Panc1 (cell line): ENCODE measurements around the gene SKA2. TPM values are rescaled to one million over a fixed set of nuclear protein-coding genes. Genes with fewer than 3 reads are reported as not detected.

Experiments
- ATAC-seq: fragments of 200-7000 bp; cut with Tn5 transposase; 2 replicates; pipeline ENCODE4 v1.9.1; 2020; ENCODE audit warnings: mild to moderate bottlenecking, moderate library complexity
- Bru-seq: library from RNA; stranded (reverse); fragments of 400-500 nt; gene quantifications from one replicate; lab custom pipeline; 2021; lab: Mats Ljungman, UMichigan
- BruChase-seq, 2 experiments: library from RNA; stranded (reverse); fragments of 400-500 nt; gene quantifications; one replicate each; lab custom pipeline; 2021; lab: Mats Ljungman, UMichigan
- BruUV-seq: library from RNA; stranded (reverse); fragments of 400-500 nt; replicated peaks from 2 replicates; lab custom pipeline; 2021; lab: Mats Ljungman, UMichigan
- CTCF ChIA-PET: fragments of 300-600 bp; sonication (Branson Sonifier 250); formaldehyde crosslinking; loops from one replicate; lab custom pipeline; 2022; ENCODE audit warnings: antibody characterized with exemption; lab: Charles Lee
- POLR2A ChIA-PET: fragments of 300-600 bp; sonication (Branson Sonifier 250); formaldehyde crosslinking; loops from one replicate; lab custom pipeline; 2022; ENCODE audit warnings: antibody characterized with exemption; lab: Charles Lee
- DNase-seq: peaks from one replicate; pipeline ENCODE4 v3.0.0-alpha.2; 2010; ENCODE audit warnings: low read depth, low spot score
- H3K27ac ChIP-seq: 2 replicates; pipeline ENCODE4 v1.5.1; 2011; ENCODE audit warnings: mild to moderate bottlenecking, low read length, inconsistent platforms
- H3K27me3 ChIP-seq: fragments of 200-500 bp; sonication (Bioruptor generic); 2 replicates; pipeline ENCODE4 v1.6.0; 2014; ENCODE audit warnings: low read length, inconsistent platforms; ENCODE audit not compliant: control insufficient read depth, insufficient read depth
- H3K36me3 ChIP-seq: fragments of 200-500 bp; sonication (Bioruptor generic); 2 replicates; pipeline ENCODE4 v1.5.1; 2014; ENCODE audit warnings: inconsistent platforms, mild to moderate bottlenecking, low read length, moderate library complexity; ENCODE audit not compliant: control insufficient read depth, insufficient read depth
- H3K4me1 ChIP-seq: 2 replicates; pipeline ENCODE4 v1.5.1; 2011; ENCODE audit warnings: inconsistent platforms, mild to moderate bottlenecking, low read length, moderate library complexity; ENCODE audit not compliant: control insufficient read depth, insufficient read depth
- H3K4me3 ChIP-seq, 2 experiments: 2 replicates each; pipeline ENCODE4 v1.5.1; 2011 to 2012; ENCODE audit warnings: low read depth in 2 of 2, low read length in 2 of 2, mild to moderate bottlenecking in 2 of 2, inconsistent platforms in 1 of 2, moderate library complexity in 1 of 2
- H3K9me3 ChIP-seq: fragments of 200-500 bp; sonication (Bioruptor generic); 2 replicates; pipeline ENCODE4 v1.5.1; 2014; ENCODE audit warnings: low read depth, mild to moderate bottlenecking, inconsistent platforms, low read length, moderate library complexity; ENCODE audit not compliant: control insufficient read depth, insufficient read depth
- POLR2AphosphoS5 ChIP-seq: IDR thresholded peaks from 2 replicates; pipeline ENCODE4 v1.6.1; 2012; ENCODE audit warnings: mild to moderate bottlenecking, low read depth, low read length, moderate library complexity
- REST ChIP-seq, 2 experiments: IDR thresholded peaks; 2 replicates each; pipeline ENCODE4 v1.6.1; 2011 to 2012; ENCODE audit warnings: low read depth in 2 of 2, control low read depth in 1 of 2, low read length in 1 of 2, mild to moderate bottlenecking in 1 of 2, moderate library complexity in 1 of 2; ENCODE audit not compliant: insufficient read depth in 1 of 2
- SIN3A ChIP-seq: IDR thresholded peaks from 2 replicates; pipeline ENCODE4 v1.6.1; 2012; ENCODE audit warnings: low read depth, mild to moderate bottlenecking, low read length, moderate library complexity, borderline replicate concordance; ENCODE audit not compliant: insufficient read depth
- TCF7L2 ChIP-seq: IDR thresholded peaks from 2 replicates; pipeline ENCODE4 v1.6.1; 2011; ENCODE audit warnings: mild to moderate bottlenecking, low read depth, low read length, inconsistent platforms
- in situ Hi-C: cut with HindIII; loops from 2 replicates; pipeline ENCODE4 v1.10.0; 2016; ENCODE audit warnings: low sequenced_read_pairs, low pct_unique_long_range_greater_than_20kb
- intact Hi-C: fragments of 100-400 bp; cut with micrococcal nuclease; formaldehyde crosslinking; loops from one replicate; pipeline ENCODE4 v1.10.0; 2022; ENCODE audit not compliant: unreplicated experiment
- long read RNA-seq: library from polyadenylated mRNA; unstranded; transcript quantifications from one replicate; pipeline ENCODE4 v2.0.0, GENCODE V29; 2021; ENCODE audit not compliant: unreplicated experiment
- polyA plus RNA-seq: library from polyadenylated mRNA; unstranded; fragments of >200 nt; gene quantifications from one replicate; pipeline ENCODE4 v1.2.1, GENCODE V29; 2012; ENCODE audit warnings: missing spikeins; ENCODE audit not compliant: insufficient read length
- total RNA-seq: library from RNA; stranded (reverse); gene quantifications from one replicate; pipeline ENCODE4 v1.2.1, GENCODE V29; 2021; ENCODE audit not compliant: unreplicated experiment
- TF ChIP-seq, protein P1 (sequence below): fragments of 450-650 bp; IDR thresholded peaks from 2 replicates; pipeline ENCODE4 v1.5.1; 2017; ENCODE audit warnings: mild to moderate bottlenecking

The SKA2 gene, protein sequence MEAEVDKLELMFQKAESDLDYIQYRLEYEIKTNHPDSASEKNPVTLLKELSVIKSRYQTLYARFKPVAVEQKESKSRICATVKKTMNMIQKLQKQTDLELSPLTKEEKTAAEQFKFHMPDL
- total RNA-seq (30.3 TPM), Bru-seq, nascent RNA (percentile 79 among the genes with signal in this experiment), BruChase-seq, experiment 1, labeled RNA remaining after a 2-hour chase (percentile 66 among the genes with signal in this experiment), BruChase-seq, experiment 2, labeled RNA remaining after a 6-hour chase (percentile 78 among the genes with signal in this experiment)
- polyA plus RNA-seq, result 9.2 TPM
- long read RNA-seq, transcript SKA2-201 (4 exons, 2,798 nt), result major isoform, 13 of 24 reads
- long read RNA-seq, transcript SKA2-206 (3 exons, 595 nt), result minor isoform, 7 of 24 reads
- long read RNA-seq, partial matches to known transcripts, result 0 of 24 reads
- long read RNA-seq, other reads (novel, unspliced or antisense), result 3 of 24 reads

DNA sequence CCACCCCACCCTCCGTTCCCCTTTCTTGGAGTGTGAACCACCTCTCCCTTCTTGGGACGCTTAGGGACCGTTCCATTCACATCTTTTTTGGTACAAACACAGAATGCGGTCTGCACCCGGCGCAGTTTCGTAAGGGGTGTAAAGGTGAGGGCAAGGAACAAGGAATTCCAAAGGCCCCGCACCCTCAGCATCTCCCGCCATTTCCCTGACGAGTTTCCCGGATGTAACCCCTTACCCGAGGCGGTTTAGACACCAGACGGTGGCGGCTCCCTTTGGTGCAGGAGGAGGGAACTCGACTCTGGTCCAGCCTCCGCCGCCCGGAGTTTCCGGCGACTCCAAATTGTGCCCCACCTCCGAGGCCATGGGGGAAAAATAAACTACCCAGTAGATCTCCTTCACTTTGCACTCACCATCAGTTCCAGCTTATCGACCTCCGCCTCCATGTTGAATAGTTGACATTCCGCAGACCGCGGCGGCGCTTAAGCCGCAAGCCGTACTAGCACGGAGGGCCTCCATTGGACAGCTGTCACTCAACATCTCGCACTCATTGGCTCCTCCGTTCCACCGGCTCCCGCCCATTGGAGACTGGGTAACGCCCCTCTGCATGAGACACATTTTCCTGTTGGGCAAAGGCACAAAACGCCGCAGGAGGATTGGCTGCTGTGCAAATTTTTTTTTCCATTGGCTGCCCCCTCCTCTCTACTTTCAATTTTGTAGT, at the start of gene SKA2:
Gene SKA2 (minus strand): TSS at position 466 of the 718 bp plus-strand sequence. CDS start 23 bp downstream, at position 443.
- intact Hi-C loops (loop anchor here (5.0 kb wide), 1 partner anchor 808 kb away; no protein-coding TSS in a partner anchor), in situ Hi-C loops (no loop called here)
- Histone ChIP-seq H3K27me3 (no peaks in the 10 kb centered on the region), H3K4me1 (peaks cover 32% of the 10 kb centered on the region), H3K4me3 (peak within 1 kb of the TSS; percentile 80 to 86), H3K9me3 (no peaks in the 10 kb centered on the region), H3K36me3 (peaks cover 7% of the 10 kb centered on the region), H3K27ac (peak within 1 kb of the TSS; percentile 95)
- DNase-seq, result peak; percentile 98
- TF ChIP-seq TCF7L2, result peak; percentile 98
- TF ChIP-seq, protein P1, sequence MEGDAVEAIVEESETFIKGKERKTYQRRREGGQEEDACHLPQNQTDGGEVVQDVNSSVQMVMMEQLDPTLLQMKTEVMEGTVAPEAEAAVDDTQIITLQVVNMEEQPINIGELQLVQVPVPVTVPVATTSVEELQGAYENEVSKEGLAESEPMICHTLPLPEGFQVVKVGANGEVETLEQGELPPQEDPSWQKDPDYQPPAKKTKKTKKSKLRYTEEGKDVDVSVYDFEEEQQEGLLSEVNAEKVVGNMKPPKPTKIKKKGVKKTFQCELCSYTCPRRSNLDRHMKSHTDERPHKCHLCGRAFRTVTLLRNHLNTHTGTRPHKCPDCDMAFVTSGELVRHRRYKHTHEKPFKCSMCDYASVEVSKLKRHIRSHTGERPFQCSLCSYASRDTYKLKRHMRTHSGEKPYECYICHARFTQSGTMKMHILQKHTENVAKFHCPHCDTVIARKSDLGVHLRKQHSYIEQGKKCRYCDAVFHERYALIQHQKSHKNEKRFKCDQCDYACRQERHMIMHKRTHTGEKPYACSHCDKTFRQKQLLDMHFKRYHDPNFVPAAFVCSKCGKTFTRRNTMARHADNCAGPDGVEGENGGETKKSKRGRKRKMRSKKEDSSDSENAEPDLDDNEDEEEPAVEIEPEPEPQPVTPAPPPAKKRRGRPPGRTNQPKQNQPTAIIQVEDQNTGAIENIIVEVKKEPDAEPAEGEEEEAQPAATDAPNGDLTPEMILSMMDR, result no peak
- no peak for TF ChIP-seq REST (IDR thresholded peaks at IDR 0.05; ENCODE audit: insufficient read depth in 1 of 2, low read depth in 2 of 2, low read length in 1 of 2)
- TF ChIP-seq SIN3A, result 0 out of 2 replicates have a peak, but pooled peaks have one; percentile 41
- peak; percentile 32; the same call in 1 of the 2 replicates for TF ChIP-seq POLR2AphosphoS5
- ChIA-PET CTCF (no interaction called here), POLR2A (interaction anchor here (0.5 to 2.1 kb wide), 4 partner anchors 8 to 99 kb away, joined by 3 to 9 read pairs (median 6); partner anchors contain the start of gene TRIM37)
- BruUV-seq, result no TSS peak
- peak; percentile 92 for ATAC-seq

DNA sequence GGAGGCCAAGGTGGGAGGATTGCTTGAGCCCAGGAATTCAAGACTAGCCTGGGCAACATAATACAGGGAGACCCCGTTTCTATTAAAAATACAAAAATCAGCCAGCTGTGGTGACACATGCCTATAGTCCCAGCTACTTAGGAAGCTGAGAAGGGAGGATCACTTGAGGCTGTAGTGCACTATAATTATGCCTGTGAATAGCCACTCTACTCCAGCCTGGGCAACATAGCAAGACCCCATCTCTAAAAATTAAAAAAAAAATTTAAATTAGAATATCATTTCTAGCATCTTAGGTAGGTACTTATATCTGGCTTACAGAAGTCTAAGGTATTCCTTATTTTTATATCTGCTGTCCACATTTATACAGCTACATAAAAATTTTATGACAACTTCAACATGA, 47.3 kb upstream of the SKA2 start:
- TF ChIP-seq POLR2AphosphoS5 (no peak), TCF7L2 (no peak), REST (IDR thresholded peaks at IDR 0.05; ENCODE audit: insufficient read depth in 1 of 2, low read depth in 2 of 2, low read length in 1 of 2) (no peak), SIN3A (no peak)
- TF ChIP-seq, protein P1, result no peak
- ChIA-PET POLR2A (no interaction called here), CTCF (interaction anchor here (0.6 kb wide), 1 partner anchor 40 kb away, joined by 3 read pairs; no protein-coding TSS in a partner anchor)
- ATAC-seq (no peak), DNase-seq (no peak)
- H3K27me3 ChIP-seq, result no peaks in the 10 kb centered on the region
- H3K9me3 ChIP-seq, result no peaks in the 10 kb centered on the region
- peaks cover 2% of the 10 kb centered on the region; the same call in 1 of the 2 replicates for H3K36me3 ChIP-seq
- intact Hi-C loops, result no loop called here
- in situ Hi-C loops, result no loop called here
- H3K4me1 ChIP-seq, result no peaks in the 10 kb centered on the region
- H3K4me3 ChIP-seq, result no peak overlapping the region
- H3K27ac ChIP-seq, result no peak overlapping the region
- BruUV-seq, result no TSS peak
